DND-41 (cell line): ENCODE data around the gene DENND5B.

Experiments used
- ATAC-seq: fragments of 200-7000 bp; cut with Tn5 transposase; 3 replicates; pipeline ENCODE4 v1.9.1; 2021; ENCODE audit warnings: low read depth; ENCODE audit not compliant: insufficient read depth
- DNase-seq: peaks from one replicate; pipeline ENCODE4 v3.0.0-alpha.2; 2020
- H2AFZ ChIP-seq: 2 replicates; pipeline ENCODE4 v1.6.0; 2012; ENCODE audit warnings: low read depth, low read length
- H3K27ac ChIP-seq: 2 replicates; pipeline ENCODE4 v1.5.1; 2012; ENCODE audit warnings: low read length, inconsistent platforms
- H3K27me3 ChIP-seq: fragments of 200-600 bp; sonication (generic); 2 replicates; pipeline ENCODE4 v1.6.0; 2012; ENCODE audit warnings: low read length, mild to moderate bottlenecking, inconsistent platforms; ENCODE audit not compliant: insufficient read depth, poor library complexity
- H3K36me3 ChIP-seq: 2 replicates; pipeline ENCODE4 v1.5.1; 2012; ENCODE audit warnings: low read length, inconsistent platforms; ENCODE audit not compliant: insufficient read depth
- H3K4me1 ChIP-seq: 2 replicates; pipeline ENCODE4 v1.5.1; 2012; ENCODE audit warnings: mild to moderate bottlenecking, low read length; ENCODE audit not compliant: insufficient read depth
- H3K4me2 ChIP-seq: 2 replicates; pipeline ENCODE4 v1.6.0; 2012; ENCODE audit warnings: mild to moderate bottlenecking, moderate library complexity, low read length, inconsistent platforms; ENCODE audit not compliant: insufficient read depth
- H3K4me3 ChIP-seq, 2 experiments: fragments of 200-600 bp in 1 of 2; shearing (Covaris generic) in 1 of 2; 2 replicates each; pipeline ENCODE4 v1.5.1; 2012 to 2016; ENCODE audit warnings: inconsistent platforms in 2 of 2, low read length in 2 of 2, mild to moderate bottlenecking in 2 of 2, low read depth in 1 of 2, moderate library complexity in 1 of 2
- H3K79me2 ChIP-seq: 2 replicates; pipeline ENCODE4 v1.6.0; 2012; ENCODE audit warnings: low read length, inconsistent platforms; ENCODE audit not compliant: insufficient read depth
- H3K9ac ChIP-seq: 2 replicates; pipeline ENCODE4 v1.6.0; 2012; ENCODE audit warnings: low read depth, mild to moderate bottlenecking, inconsistent platforms, low read length, moderate library complexity
- H3K9me3 ChIP-seq: 2 replicates; pipeline ENCODE4 v1.5.1; 2012; ENCODE audit warnings: low read length, moderate library complexity, mild to moderate bottlenecking, inconsistent platforms; ENCODE audit not compliant: insufficient read depth, severe bottlenecking
- H4K20me1 ChIP-seq: 2 replicates; pipeline ENCODE4 v1.6.0; 2012; ENCODE audit warnings: low read length; ENCODE audit not compliant: insufficient read depth
- EZH2 ChIP-seq: IDR thresholded peaks from 3 replicates; pipeline ENCODE4 v1.6.1; 2012; ENCODE audit warnings: borderline replicate concordance, low read depth, mild to moderate bottlenecking, moderate library complexity, low read length, inconsistent platforms; ENCODE audit not compliant: severe bottlenecking
- TF ChIP-seq, protein P1 (sequence below): IDR thresholded peaks from 2 replicates; pipeline ENCODE4 v1.5.1; 2012; ENCODE audit warnings: borderline replicate concordance, low read length, moderate library complexity, mild to moderate bottlenecking; ENCODE audit not compliant: poor library complexity, severe bottlenecking; ENCODE audit errors: extremely low read depth

Gene DENND5B

DNA sequence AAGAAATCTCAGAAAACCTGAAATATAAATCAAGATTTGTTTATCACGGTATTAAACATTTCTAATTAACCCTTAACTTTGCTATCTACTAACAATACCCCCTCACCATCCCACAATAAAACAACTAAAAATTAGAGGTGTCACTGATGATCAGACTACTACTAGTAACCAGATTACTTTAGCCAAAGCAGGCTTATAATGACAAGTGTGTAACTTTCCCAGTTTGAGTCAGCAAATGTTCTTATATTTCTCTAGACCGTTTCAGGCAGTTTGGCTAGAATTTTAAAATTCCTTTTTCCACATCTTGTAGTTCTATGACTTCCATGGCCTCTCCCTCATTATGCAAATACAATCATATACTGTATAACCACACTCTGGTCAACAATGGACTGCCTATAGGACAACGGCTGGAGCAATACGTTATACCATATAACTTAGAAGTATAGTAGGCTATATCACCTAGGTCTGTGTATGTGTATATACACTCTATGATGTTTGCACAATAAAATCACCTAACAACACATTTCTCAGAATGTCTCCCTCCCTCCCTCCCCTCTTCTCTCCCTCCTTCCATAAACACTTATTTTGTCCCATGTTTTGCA is 102.1 kb downstream of the DENND5B start:
- Histone ChIP-seq H3K9me3 (no peaks in the 10 kb centered on the region), H3K9ac (no peak overlapping the region), H3K36me3 (no peaks in the 10 kb centered on the region), H3K4me1 (no peaks in the 10 kb centered on the region), H4K20me1 (no peaks in the 10 kb centered on the region), H3K4me3 (no peak overlapping the region), H3K79me2 (no peaks in the 10 kb centered on the region), H3K27ac (no peak overlapping the region), H2AFZ (no peak overlapping the region), H3K27me3 (peaks cover 8% of the 10 kb centered on the region), H3K4me2 (no peak overlapping the region)
- TF ChIP-seq, protein P1, sequence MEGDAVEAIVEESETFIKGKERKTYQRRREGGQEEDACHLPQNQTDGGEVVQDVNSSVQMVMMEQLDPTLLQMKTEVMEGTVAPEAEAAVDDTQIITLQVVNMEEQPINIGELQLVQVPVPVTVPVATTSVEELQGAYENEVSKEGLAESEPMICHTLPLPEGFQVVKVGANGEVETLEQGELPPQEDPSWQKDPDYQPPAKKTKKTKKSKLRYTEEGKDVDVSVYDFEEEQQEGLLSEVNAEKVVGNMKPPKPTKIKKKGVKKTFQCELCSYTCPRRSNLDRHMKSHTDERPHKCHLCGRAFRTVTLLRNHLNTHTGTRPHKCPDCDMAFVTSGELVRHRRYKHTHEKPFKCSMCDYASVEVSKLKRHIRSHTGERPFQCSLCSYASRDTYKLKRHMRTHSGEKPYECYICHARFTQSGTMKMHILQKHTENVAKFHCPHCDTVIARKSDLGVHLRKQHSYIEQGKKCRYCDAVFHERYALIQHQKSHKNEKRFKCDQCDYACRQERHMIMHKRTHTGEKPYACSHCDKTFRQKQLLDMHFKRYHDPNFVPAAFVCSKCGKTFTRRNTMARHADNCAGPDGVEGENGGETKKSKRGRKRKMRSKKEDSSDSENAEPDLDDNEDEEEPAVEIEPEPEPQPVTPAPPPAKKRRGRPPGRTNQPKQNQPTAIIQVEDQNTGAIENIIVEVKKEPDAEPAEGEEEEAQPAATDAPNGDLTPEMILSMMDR, result no peak
- no peak for TF ChIP-seq EZH2
- DNase-seq, result no peak
- ATAC-seq, result no peak

DNA sequence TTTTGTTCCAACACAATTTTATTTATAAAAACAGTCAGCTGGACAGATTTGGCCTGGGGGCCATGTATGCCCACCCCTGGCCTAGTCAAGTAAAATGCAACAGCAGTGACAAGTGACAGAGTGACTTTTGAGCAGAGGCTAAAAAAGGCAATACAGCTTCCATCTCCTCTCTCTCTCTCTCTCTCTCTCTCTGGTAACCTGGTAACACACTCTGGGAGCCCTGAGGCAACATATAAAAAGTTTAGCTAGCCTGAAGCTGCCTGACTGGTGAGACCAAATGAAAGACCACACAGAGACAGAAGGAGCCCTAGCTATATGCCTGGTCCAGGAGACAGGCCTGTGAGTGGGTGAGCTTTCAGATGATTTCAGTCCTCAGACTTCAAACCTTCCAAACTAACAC is 105.4 kb downstream of the DENND5B start:
- no peaks in the 10 kb centered on the region for H3K36me3 ChIP-seq
- H3K4me1 ChIP-seq, result no peaks in the 10 kb centered on the region
- H2AFZ ChIP-seq, result no peak overlapping the region
- H3K27ac ChIP-seq, result no peak overlapping the region
- H4K20me1 ChIP-seq, result no peaks in the 10 kb centered on the region
- no peak for TF ChIP-seq EZH2
- H3K27me3 ChIP-seq, result peaks cover 8% of the 10 kb centered on the region
- no peak overlapping the region for H3K9ac ChIP-seq
- no peaks in the 10 kb centered on the region for H3K9me3 ChIP-seq
- DNase-seq (no peak), ATAC-seq (no peak)
- no peak overlapping the region for H3K4me2 ChIP-seq
- H3K4me3 ChIP-seq, result no peak overlapping the region
- H3K79me2 ChIP-seq, result no peaks in the 10 kb centered on the region

DNA sequence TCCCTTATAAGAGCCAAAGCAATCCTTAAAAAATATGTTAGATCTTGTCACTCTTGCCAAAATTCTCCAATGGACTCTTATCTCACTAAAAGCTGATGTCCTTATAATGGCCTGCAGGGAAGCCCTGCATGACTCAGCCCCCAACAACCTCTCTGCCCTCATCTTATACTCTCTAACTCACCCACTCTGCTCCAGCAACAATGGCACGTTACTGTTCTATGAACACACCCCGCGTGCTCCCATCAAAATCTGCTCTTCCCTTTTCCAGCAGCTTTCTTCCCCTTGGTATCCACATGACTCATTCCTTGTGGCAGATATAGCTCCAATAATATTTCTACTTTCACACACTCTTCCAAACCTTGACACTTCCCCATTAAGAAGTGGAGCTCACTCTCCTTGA is 108.1 kb downstream of the DENND5B start:
- Histone ChIP-seq H2AFZ (no peak overlapping the region), H3K36me3 (no peaks in the 10 kb centered on the region), H4K20me1 (no peaks in the 10 kb centered on the region), H3K27me3 (no peaks in the 10 kb centered on the region), H3K4me3 (no peak overlapping the region), H3K79me2 (no peaks in the 10 kb centered on the region), H3K4me1 (no peaks in the 10 kb centered on the region), H3K9me3 (no peaks in the 10 kb centered on the region), H3K9ac (no peak overlapping the region), H3K4me2 (no peak overlapping the region), H3K27ac (no peak overlapping the region)
- no peak for DNase-seq
- ATAC-seq, result no peak
- TF ChIP-seq, protein P1, result no peak
- TF ChIP-seq EZH2, result no peak

DNA sequence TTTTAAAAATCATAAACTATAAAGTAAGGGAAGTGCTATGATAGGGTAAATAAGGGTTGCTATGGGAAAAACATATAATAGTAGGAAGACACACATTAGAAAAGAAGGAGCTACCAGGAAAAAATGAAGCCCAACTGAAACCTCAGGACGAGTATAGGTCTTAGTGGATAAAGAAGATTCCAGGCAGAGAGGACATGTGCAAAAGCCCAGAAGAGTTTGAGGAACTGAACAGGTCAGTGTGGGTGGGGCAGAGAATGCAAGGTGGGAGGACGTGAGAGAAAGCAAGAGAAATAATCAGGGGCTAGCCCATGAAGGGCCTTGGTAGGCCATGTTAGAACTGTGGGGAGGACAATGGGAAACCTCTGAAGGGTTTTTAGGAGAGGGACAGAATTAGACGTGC is 109.5 kb downstream of the DENND5B start:
- Histone ChIP-seq H3K9me3 (no peaks in the 10 kb centered on the region), H2AFZ (no peak overlapping the region), H4K20me1 (no peaks in the 10 kb centered on the region), H3K79me2 (no peaks in the 10 kb centered on the region), H3K9ac (no peak overlapping the region), H3K27ac (no peak overlapping the region), H3K4me1 (no peaks in the 10 kb centered on the region), H3K4me2 (no peak overlapping the region), H3K36me3 (no peaks in the 10 kb centered on the region), H3K4me3 (no peak overlapping the region), H3K27me3 (no peaks in the 10 kb centered on the region)
- ATAC-seq, result no peak
- TF ChIP-seq, protein P1, result no peak
- no peak for TF ChIP-seq EZH2
- DNase-seq, result no peak
